Progenitor cell of endocrine pancreas (in vitro differentiated cells): ENCODE data around the gene PPP2R5A. TPM values are rescaled to one million over a fixed set of nuclear protein-coding genes. Genes with fewer than 3 reads are reported as not detected.

Experiments
- DNase-seq: peaks from one replicate; pipeline ENCODE4 v3.0.0; 2021; ENCODE audit warnings: low spot score; ENCODE audit not compliant: unreplicated experiment
- H3K27ac Mint-ChIP-seq: 2 replicates; pipeline ENCODE4 v1.8.0; 2021; ENCODE audit warnings: mild to moderate bottlenecking, moderate library complexity, mixed read lengths
- H3K27me3 Mint-ChIP-seq: 2 replicates; pipeline ENCODE4 v1.8.0; 2021; ENCODE audit warnings: mixed read lengths
- H3K36me3 Mint-ChIP-seq: 2 replicates; pipeline ENCODE4 v1.8.0; 2022; ENCODE audit warnings: mixed read lengths; ENCODE audit not compliant: insufficient read depth
- H3K4me1 Mint-ChIP-seq: 2 replicates; pipeline ENCODE4 v1.8.0; 2021; ENCODE audit warnings: low read depth, mixed read lengths
- H3K4me3 Mint-ChIP-seq: 2 replicates; pipeline ENCODE4 v1.8.0; 2021; ENCODE audit warnings: low read depth, mild to moderate bottlenecking, moderate library complexity, mixed read lengths
- H3K9me3 Mint-ChIP-seq: 2 replicates; pipeline ENCODE4 v1.8.0; 2021; ENCODE audit warnings: low read depth, mixed read lengths
- total RNA-seq: library from RNA; stranded (reverse); gene quantifications from 2 replicates; pipeline ENCODE4 v1.2.1, GENCODE V29; 2021
- TF ChIP-seq, protein P1 (sequence below): fragments of 200-600 bp; sonication (generic); IDR thresholded peaks from one replicate; pipeline ENCODE4 v1.5.0; 2021; ENCODE audit warnings: antibody characterized with exemption, mild to moderate bottlenecking; ENCODE audit not compliant: unreplicated experiment

PPP2R5A gene
- total RNA-seq, 1 donor from 2014 or later = 21.4 TPM

DNA sequence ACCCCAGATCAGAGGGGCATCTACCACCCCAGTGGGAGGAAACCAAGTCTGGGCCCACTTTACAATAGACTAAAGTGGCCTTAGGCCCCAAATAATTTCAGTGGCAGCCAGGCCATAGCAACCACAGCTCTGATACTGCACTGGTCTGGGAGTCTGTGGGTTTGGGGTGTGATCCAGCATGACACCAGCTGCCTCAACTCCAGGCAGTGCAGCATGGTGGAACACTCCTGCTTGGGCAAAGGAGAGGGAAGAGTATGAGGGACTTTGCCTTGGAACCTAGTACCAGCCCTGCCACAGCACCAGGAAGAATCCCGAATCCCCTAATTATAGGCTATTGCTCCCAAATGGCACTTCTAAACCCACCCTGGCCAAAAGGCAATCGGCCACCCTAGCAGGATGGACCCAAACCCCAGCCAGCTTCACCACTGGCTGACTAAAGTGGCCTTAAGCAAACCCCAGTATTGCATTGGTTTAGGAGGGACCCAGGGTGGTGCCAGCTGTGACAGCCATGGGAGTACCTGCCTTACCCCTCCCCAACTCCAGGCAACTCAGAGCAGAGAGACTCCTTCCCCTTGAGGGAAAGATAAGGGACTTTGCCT is 82.4 kb downstream of the PPP2R5A start:
- Mint-ChIP-seq H3K27me3 (no peaks in the 10 kb centered on the region), H3K4me3 (no peak overlapping the region), H3K4me1 (no peaks in the 10 kb centered on the region), H3K36me3 (peaks cover 35% of the 10 kb centered on the region), H3K9me3 (peaks cover 3% of the 10 kb centered on the region), H3K27ac (no peak overlapping the region)
- DNase-seq = no peak
- TF ChIP-seq, protein P1, sequence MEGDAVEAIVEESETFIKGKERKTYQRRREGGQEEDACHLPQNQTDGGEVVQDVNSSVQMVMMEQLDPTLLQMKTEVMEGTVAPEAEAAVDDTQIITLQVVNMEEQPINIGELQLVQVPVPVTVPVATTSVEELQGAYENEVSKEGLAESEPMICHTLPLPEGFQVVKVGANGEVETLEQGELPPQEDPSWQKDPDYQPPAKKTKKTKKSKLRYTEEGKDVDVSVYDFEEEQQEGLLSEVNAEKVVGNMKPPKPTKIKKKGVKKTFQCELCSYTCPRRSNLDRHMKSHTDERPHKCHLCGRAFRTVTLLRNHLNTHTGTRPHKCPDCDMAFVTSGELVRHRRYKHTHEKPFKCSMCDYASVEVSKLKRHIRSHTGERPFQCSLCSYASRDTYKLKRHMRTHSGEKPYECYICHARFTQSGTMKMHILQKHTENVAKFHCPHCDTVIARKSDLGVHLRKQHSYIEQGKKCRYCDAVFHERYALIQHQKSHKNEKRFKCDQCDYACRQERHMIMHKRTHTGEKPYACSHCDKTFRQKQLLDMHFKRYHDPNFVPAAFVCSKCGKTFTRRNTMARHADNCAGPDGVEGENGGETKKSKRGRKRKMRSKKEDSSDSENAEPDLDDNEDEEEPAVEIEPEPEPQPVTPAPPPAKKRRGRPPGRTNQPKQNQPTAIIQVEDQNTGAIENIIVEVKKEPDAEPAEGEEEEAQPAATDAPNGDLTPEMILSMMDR = no peak

DNA sequence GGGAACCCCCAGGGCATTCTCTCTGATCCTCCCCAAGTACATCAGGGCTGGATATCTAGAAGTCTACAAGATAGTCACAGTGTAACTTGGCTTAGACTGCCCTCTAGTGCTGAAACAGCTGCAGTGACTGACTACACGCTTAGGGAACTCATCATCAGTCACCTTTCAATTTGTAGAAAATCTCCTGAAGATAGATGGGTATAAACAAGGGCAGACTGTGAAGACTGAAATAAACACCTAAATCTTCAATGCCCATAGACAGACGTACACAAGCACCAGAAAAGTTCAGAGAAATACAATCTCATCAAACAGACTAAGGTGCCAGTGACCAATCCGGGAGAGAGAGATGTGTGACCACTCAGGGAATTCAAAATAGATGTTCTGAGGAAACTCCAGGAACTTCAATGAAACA is 82.9 kb downstream of the PPP2R5A start:
- Mint-ChIP-seq H3K36me3 (peaks cover 39% of the 10 kb centered on the region), H3K27ac (no peak overlapping the region), H3K4me3 (no peak overlapping the region), H3K4me1 (no peaks in the 10 kb centered on the region), H3K9me3 (peaks cover 7% of the 10 kb centered on the region), H3K27me3 (no peaks in the 10 kb centered on the region)
- DNase-seq = no peak
- TF ChIP-seq, protein P1 = peak; percentile 88

DNA sequence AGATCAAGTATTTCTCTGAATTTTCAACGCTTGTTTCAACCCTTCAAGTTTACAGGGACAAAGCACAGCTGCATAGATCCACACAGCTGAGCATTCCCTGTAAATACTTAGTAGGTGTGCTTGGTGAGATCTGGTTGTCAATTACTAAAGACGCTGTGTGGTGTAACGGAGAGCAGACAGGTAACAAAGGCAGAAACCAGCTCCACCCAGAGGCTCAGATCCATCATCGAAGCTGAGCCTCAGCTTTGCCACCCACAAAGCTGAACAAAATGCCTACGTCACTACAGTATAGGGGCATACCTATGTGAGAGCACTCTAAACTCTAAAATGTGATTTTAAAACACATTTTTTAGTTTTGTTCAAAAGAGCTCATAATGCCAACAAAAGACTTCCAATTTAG is 90.8 kb downstream of the PPP2R5A start:
- peaks cover 15% of the 10 kb centered on the region for H3K9me3 Mint-ChIP-seq
- peaks cover 41% of the 10 kb centered on the region for H3K36me3 Mint-ChIP-seq
- H3K4me3 Mint-ChIP-seq = no peak overlapping the region
- H3K4me1 Mint-ChIP-seq = no peaks in the 10 kb centered on the region
- no peaks in the 10 kb centered on the region for H3K27me3 Mint-ChIP-seq
- H3K27ac Mint-ChIP-seq = peak overlapping the region; percentile 30
- TF ChIP-seq, protein P1 = no peak
- no peak for DNase-seq

DNA sequence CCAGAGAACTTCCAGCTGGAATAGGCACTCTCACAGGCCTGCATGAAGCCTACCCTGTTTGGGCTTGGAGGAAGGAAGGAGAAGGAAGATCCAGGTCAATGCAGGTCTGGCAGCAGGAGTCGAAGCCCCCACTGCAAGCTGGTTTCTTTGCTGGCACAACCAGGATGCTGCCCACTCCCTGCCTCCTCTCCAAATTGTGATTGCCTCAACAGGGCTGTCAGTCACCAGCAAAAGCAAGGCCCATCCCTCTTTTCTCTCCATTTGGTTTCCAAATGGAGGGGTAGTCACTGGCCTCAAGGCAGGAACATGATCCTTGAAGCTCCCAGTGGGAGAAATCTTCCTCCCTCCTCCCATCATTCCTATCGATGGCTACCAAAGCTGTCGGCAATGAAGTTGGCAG is 92.4 kb downstream of the PPP2R5A start:
- Mint-ChIP-seq H3K27ac (no peak overlapping the region), H3K27me3 (no peaks in the 10 kb centered on the region), H3K9me3 (peaks cover 12% of the 10 kb centered on the region), H3K4me3 (no peak overlapping the region), H3K4me1 (no peaks in the 10 kb centered on the region), H3K36me3 (peaks cover 28% of the 10 kb centered on the region)
- TF ChIP-seq, protein P1 = no peak
- DNase-seq = no peak

DNA sequence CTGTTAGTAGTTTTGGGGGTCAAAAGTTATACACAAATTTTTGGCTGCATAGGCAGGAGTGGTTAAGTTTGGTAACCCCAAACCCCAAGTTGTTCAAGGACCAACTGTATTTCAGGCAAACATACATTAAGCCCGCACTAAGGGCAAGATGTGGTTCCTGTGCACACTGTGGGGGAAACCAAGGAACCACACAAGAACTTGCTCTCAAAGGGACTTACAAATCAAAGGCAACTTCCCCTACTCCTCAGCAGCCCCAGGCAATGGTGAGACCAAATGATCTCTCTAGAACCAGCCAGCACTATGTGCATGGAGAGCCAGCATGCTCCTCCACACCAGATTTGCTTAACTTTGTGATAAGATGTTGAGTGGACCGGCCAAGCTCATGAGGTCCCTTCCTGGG is 94.2 kb downstream of the PPP2R5A start:
- Mint-ChIP-seq H3K27me3 (no peaks in the 10 kb centered on the region), H3K27ac (no peak overlapping the region)
- TF ChIP-seq, protein P1 = no peak

More for the DNA sequence above, 94.2 kb downstream of the PPP2R5A start:
- no peaks in the 10 kb centered on the region for H3K4me1 Mint-ChIP-seq
- no peak overlapping the region for H3K4me3 Mint-ChIP-seq
- no peaks in the 10 kb centered on the region for H3K9me3 Mint-ChIP-seq
- DNase-seq = no peak
- H3K36me3 Mint-ChIP-seq = peaks cover 12% of the 10 kb centered on the region
